Endothelial cell of umbilical vein (primary cell): ENCODE data around the gene PTPRK. TPM values are rescaled to one million over a fixed set of nuclear protein-coding genes. Genes with fewer than 3 reads are reported as not detected.

Experiments
- BruUV-seq: library from RNA; stranded (reverse); fragments of 400-500 nt; replicated peaks from 2 replicates; lab custom pipeline; 2021; lab: Mats Ljungman, UMichigan
- CTCF ChIA-PET: fragments of 300-600, 350-600 bp; sonication (Branson Sonifier 250); formaldehyde crosslinking; loops from one replicate; lab custom pipeline; 2021; ENCODE audit warnings: antibody characterized with exemption, inconsistent platforms; lab: Charles Lee
- POLR2A ChIA-PET: fragments of 300-600, 350-600 bp; sonication (Branson Sonifier 250); formaldehyde crosslinking; loops from one replicate; lab custom pipeline; 2021; ENCODE audit warnings: antibody characterized with exemption, inconsistent platforms; lab: Charles Lee
- DNase-seq: peaks from one replicate; pipeline ENCODE4 v3.0.0-alpha.2; 2011; ENCODE audit warnings: low read depth, low spot score
- FAIRE-seq: peaks from 2 replicates; lab custom pipeline; 2011; peaks lifted over from hg19 to GRCh38; lab: Jason Lieb, UNC
- H2AFZ ChIP-seq: 2 replicates; pipeline ENCODE4 v1.6.0; 2012; ENCODE audit warnings: low read depth, low read length, control low read depth, inconsistent platforms
- H3K27ac ChIP-seq: 2 replicates; pipeline ENCODE4 v1.5.1; 2011; ENCODE audit warnings: low read depth, mild to moderate bottlenecking, control low read depth, low read length, moderate library complexity; ENCODE audit not compliant: insufficient read depth
- H3K27me3 ChIP-seq, 2 experiments: 2 replicates each; pipeline versions ENCODE4 v1.6.0 to v1.6.1; 2011; ENCODE audit warnings: low read length in 2 of 2, mixed read lengths in 1 of 2; ENCODE audit not compliant: control insufficient read depth in 2 of 2, insufficient read depth in 2 of 2
- H3K36me3 ChIP-seq, 2 experiments: 2 replicates in 1 of 2; 3 replicates in 1 of 2; pipeline ENCODE4 v1.5.1; 2011; ENCODE audit warnings: low read length in 2 of 2, mild to moderate bottlenecking in 1 of 2, moderate library complexity in 1 of 2; ENCODE audit not compliant: control insufficient read depth in 2 of 2, insufficient read depth in 2 of 2; ENCODE audit errors: extremely low read depth in 1 of 2
- H3K4me1 ChIP-seq: 3 replicates; pipeline ENCODE4 v1.5.1; 2011; ENCODE audit warnings: mild to moderate bottlenecking, low read length; ENCODE audit not compliant: control insufficient read depth, insufficient read depth; ENCODE audit errors: extremely low read depth
- H3K4me2 ChIP-seq: 2 replicates; pipeline ENCODE4 v1.6.1; 2011; ENCODE audit warnings: low read length, control low read depth, mixed read lengths; ENCODE audit not compliant: insufficient read depth
- H3K4me3 ChIP-seq, 3 experiments: fragments of 200-600 bp in 1 of 3; sonication (generic), shearing (Covaris generic) in 1 of 3; replicated peaks in 1 of 3; 2 replicates each; pipeline ENCODE4 v1.5.1; 2011 to 2016; ENCODE audit warnings: control low read depth in 3 of 3, low read length in 3 of 3, mild to moderate bottlenecking in 2 of 3, inconsistent platforms in 1 of 3, low read depth in 1 of 3, moderate library complexity in 1 of 3; ENCODE audit not compliant: insufficient read depth in 1 of 3
- H3K79me2 ChIP-seq: 2 replicates; pipeline ENCODE4 v1.6.0; 2012; ENCODE audit warnings: low read length, inconsistent platforms; ENCODE audit not compliant: control insufficient read depth, insufficient read depth
- H3K9ac ChIP-seq: replicated peaks from 2 replicates; pipeline ENCODE3; 2011; ENCODE audit warnings: low read length, control low read depth; ENCODE audit not compliant: insufficient read depth; ENCODE audit errors: extremely low read depth
- H3K9me1 ChIP-seq: replicated peaks from 3 replicates; pipeline ENCODE4 v1.6.0; 2011; ENCODE audit warnings: mild to moderate bottlenecking, low read length; ENCODE audit not compliant: control insufficient read depth, insufficient read depth; ENCODE audit errors: extremely low read depth
- H3K9me3 ChIP-seq: replicated peaks from 2 replicates; pipeline ENCODE4 v1.5.1; 2012; ENCODE audit warnings: low read length, inconsistent platforms; ENCODE audit not compliant: control insufficient read depth, insufficient read depth
- H4K20me1 ChIP-seq: replicated peaks from 2 replicates; pipeline ENCODE3; 2011; ENCODE audit warnings: mild to moderate bottlenecking, low read length; ENCODE audit not compliant: control insufficient read depth, insufficient read depth; ENCODE audit errors: extremely low read depth
- FOS ChIP-seq: IDR thresholded peaks from 2 replicates; pipeline ENCODE4 v1.6.1; 2011; ENCODE audit warnings: mild to moderate bottlenecking, low read length, moderate library complexity, borderline replicate concordance; ENCODE audit not compliant: insufficient read depth
- GATA2 ChIP-seq: IDR thresholded peaks from 2 replicates; pipeline ENCODE4 v1.7.0; 2011; ENCODE audit warnings: low read depth, mild to moderate bottlenecking, moderate library complexity, mixed read lengths, low read length; ENCODE audit not compliant: insufficient read length, insufficient read depth
- JUN ChIP-seq: IDR thresholded peaks from 2 replicates; pipeline ENCODE4 v1.6.1; 2011; ENCODE audit warnings: borderline replicate concordance, low read depth; ENCODE audit not compliant: insufficient read length, insufficient read depth
- POLR2AphosphoS5 ChIP-seq: IDR thresholded peaks from 2 replicates; pipeline ENCODE4 v1.6.1; 2012; ENCODE audit warnings: low read depth, mild to moderate bottlenecking, control low read depth, low read length, moderate library complexity; ENCODE audit not compliant: insufficient read depth
- dilution Hi-C: fragments of 300-500 bp; cut with MboI; formaldehyde crosslinking; loops from one replicate; pipeline ENCODE4 v1.15.0; 2019; ENCODE audit warnings: low sequenced_read_pairs; ENCODE audit not compliant: extremely low pct_ligation_motif_present
- intact Hi-C: fragments of 100-400 bp; cut with micrococcal nuclease; formaldehyde crosslinking; loops from one replicate; pipeline ENCODE4 v1.10.0; 2022
- polyA plus RNA-seq, 4 experiments: library from polyadenylated mRNA; depleted of rRNA in 3 of 4; stranded (reverse) in 3 of 4; unstranded in 1 of 4; fragments of >200 nt; gene quantifications; 2 replicates each; pipeline versions ENCODE4 v1.2.1 to v1.2.3, GENCODE V29; 2011 to 2012; ENCODE audit warnings: missing spikeins in 1 of 4
- total RNA-seq: library from RNA; stranded (reverse); gene quantifications from 2 replicates; pipeline ENCODE4 v1.2.3, GENCODE V29; 2021
- TF ChIP-seq, protein P1 (sequence below), 2 donors: IDR thresholded peaks; 1 replicate in 1 of 2; 2 replicates in 1 of 2; pipeline ENCODE4 v1.5.1; 2011; ENCODE audit warnings: low read length in 2 of 2, mild to moderate bottlenecking in 2 of 2, moderate library complexity in 2 of 2, control low read depth in 1 of 2, inconsistent platforms in 1 of 2, low read depth in 1 of 2; ENCODE audit not compliant: insufficient read depth in 1 of 2; ENCODE audit errors: extremely low read depth in 1 of 2
- TF ChIP-seq, protein P2 (sequence below): IDR thresholded peaks from 2 replicates; pipeline ENCODE4 v1.6.1; 2011; ENCODE audit not compliant: insufficient read depth, insufficient read length

PTPRK gene
- total and polyA plus RNA-seq, 2 donors (not counting 3 experiments of a cell fraction or from before 2014, with no cell fraction given) = 15.2 to 74.0 TPM

DNA sequence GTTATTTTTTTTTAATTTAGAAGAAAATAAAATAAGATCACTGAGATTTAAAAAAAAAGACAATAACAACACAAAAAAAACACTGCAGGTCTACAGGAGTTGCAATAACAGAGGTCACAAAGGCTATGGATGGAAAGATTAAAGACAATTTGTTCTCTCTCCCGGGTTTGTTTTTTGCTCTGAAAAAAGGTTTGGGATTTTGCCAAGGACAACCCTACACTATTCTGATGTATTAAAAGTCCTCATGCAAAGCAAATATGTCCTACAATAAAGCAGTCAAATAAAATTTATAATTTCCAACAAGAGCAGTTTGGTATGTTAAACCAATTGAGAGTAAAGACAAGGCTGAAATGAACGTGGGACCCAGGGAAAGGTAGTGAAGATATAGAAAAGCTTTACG is 55.6 kb downstream of the PTPRK start:
- no TSS peak for BruUV-seq
- peak; percentile 38 for DNase-seq

DNA sequence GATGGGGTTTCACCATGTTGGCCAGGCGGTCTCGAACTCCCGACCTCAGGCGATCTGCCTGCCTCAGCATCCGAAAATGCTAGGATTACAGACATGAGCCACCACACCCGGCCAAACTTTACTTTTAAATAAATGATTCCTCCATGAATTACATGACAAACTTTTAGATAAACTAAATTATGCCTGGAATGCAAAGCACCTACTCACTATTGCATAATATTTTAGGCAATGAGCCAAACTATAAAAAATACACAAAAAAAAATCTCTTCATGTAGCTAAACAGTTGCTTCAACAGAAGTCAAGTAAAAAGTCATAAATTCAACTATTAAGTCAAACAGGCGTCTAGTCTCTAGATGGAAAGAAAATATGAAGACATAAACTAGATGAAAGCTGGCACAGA is 56.5 kb downstream of the PTPRK start:
- Histone ChIP-seq H3K79me2 (peaks cover 37% of the 10 kb centered on the region), H3K9ac (no peak overlapping the region), H4K20me1 (no peaks in the 10 kb centered on the region), H3K4me1 (peaks cover 8% of the 10 kb centered on the region), H3K27ac (no peak overlapping the region), H3K4me2 (no peak overlapping the region), H3K36me3 (no peaks in the 10 kb centered on the region), H3K4me3 (no peak overlapping the region), H2AFZ (no peak overlapping the region), H3K27me3 (no peaks in the 10 kb centered on the region), H3K9me3 (no peaks in the 10 kb centered on the region), H3K9me1 (no peaks in the 10 kb centered on the region)
- intact Hi-C loops = no loop called here
- BruUV-seq = no TSS peak
- FAIRE-seq (no peak), DNase-seq (peak; percentile 35)
- TF ChIP-seq, protein P1, sequence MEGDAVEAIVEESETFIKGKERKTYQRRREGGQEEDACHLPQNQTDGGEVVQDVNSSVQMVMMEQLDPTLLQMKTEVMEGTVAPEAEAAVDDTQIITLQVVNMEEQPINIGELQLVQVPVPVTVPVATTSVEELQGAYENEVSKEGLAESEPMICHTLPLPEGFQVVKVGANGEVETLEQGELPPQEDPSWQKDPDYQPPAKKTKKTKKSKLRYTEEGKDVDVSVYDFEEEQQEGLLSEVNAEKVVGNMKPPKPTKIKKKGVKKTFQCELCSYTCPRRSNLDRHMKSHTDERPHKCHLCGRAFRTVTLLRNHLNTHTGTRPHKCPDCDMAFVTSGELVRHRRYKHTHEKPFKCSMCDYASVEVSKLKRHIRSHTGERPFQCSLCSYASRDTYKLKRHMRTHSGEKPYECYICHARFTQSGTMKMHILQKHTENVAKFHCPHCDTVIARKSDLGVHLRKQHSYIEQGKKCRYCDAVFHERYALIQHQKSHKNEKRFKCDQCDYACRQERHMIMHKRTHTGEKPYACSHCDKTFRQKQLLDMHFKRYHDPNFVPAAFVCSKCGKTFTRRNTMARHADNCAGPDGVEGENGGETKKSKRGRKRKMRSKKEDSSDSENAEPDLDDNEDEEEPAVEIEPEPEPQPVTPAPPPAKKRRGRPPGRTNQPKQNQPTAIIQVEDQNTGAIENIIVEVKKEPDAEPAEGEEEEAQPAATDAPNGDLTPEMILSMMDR (IDR thresholded peaks at IDR 0.05; ENCODE audit: extremely low read depth in 1 of 2, insufficient read depth in 1 of 2, low read depth in 1 of 2, low read length in 2 of 2) = no peak
- TF ChIP-seq, protein P2, sequence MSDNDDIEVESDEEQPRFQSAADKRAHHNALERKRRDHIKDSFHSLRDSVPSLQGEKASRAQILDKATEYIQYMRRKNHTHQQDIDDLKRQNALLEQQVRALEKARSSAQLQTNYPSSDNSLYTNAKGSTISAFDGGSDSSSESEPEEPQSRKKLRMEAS = no peak
- TF ChIP-seq FOS (no peak), JUN (no peak), GATA2 (no peak), POLR2AphosphoS5 (no peak)
- CTCF ChIA-PET = interaction anchor here (1.0 to 1.4 kb wide), 3 partner anchors 8 to 26 kb away, joined by 3 to 4 read pairs (median 3); no protein-coding TSS in a partner anchor
- dilution Hi-C loops = no loop called here
- POLR2A ChIA-PET = no interaction called here

More for the DNA sequence above, 55.6 kb downstream of the PTPRK start:
- no peaks in the 10 kb centered on the region for H3K27me3 ChIP-seq
- no peak overlapping the region for H3K27ac ChIP-seq
- H3K4me3 ChIP-seq = no peak overlapping the region
- dilution Hi-C loops = no loop called here
- no peak overlapping the region for H2AFZ ChIP-seq
- no peak for FAIRE-seq
- H3K4me1 ChIP-seq = peaks cover 8% of the 10 kb centered on the region
- intact Hi-C loops = no loop called here
- H3K4me2 ChIP-seq = no peak overlapping the region
- H3K79me2 ChIP-seq = peaks cover 38% of the 10 kb centered on the region
- H3K9me1 ChIP-seq = no peaks in the 10 kb centered on the region
- no peak overlapping the region for H3K9ac ChIP-seq
- ChIA-PET POLR2A (no interaction called here), CTCF (interaction anchor here (0.7 to 1.3 kb wide), 5 partner anchors 14 to 609 kb away, joined by 3 to 7 read pairs (median 3); no protein-coding TSS in a partner anchor)
- H4K20me1 ChIP-seq = no peaks in the 10 kb centered on the region
- TF ChIP-seq JUN = no peak
- H3K36me3 ChIP-seq = no peaks in the 10 kb centered on the region
- H3K9me3 ChIP-seq = no peaks in the 10 kb centered on the region
